ENCODE measurements around the gene SEMA3D.

GRCh38 chr7:85014936-85015660 is 171.8 kb downstream of the SEMA3D start:
- TF ChIP-seq POLR2AphosphoS5 (IDR thresholded peaks at IDR 0.05; ENCODE audit: low read depth, low read length) (no peak), POLR2A (IDR thresholded peaks at IDR 0.05; ENCODE audit: low read depth, low read length) (no peak)
